HT-29 (cell line): ENCODE results near the gene CACUL1. TPM values are rescaled to one million over a fixed set of nuclear protein-coding genes. Genes with fewer than 3 reads are reported as not detected.

Source experiments
- DNase-seq: peaks from one replicate; pipeline ENCODE4 v3.0.0-alpha.2; 2015; ENCODE audit warnings: low spot score
- total RNA-seq: library from RNA; depleted of rRNA; stranded (reverse); fragments of >200 nt; shearing (Covaris generic); gene quantifications from 2 replicates; pipeline ENCODE4 v1.2.3, GENCODE V29; 2014; rRNA removed

CACUL1 gene
- total RNA-seq, 1 experiment from 2014 or later, result 34.2 TPM

DNA sequence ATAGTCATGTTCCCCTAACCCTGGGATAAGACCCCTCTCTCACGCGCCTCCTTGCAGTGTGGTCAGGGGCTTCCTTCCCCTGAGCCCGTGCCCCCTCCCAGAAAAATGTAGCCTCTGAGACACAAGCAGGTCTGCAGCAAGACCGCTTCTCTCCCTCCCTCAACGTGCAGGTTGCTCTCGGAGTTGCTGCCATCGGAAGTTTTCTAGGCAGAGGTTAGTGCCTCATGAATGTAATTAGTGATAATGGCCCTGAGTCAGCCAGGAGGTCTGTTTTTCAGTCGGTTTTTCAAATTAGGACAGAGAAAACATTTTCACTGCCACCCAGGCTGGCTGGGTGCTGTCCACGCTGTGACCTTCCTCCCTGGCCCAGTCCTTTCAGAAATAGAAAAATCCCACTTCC lies 116.1 kb downstream of the CACUL1 start:
- DNase-seq, result no peak

GRCh38 chr10:118635674-118636402 lies 118.9 kb downstream of the CACUL1 start:
- no peak for DNase-seq

GRCh38 chr10:118633786-118634185 lies 121.0 kb downstream of the CACUL1 start:
- DNase-seq, result no peak

DNA sequence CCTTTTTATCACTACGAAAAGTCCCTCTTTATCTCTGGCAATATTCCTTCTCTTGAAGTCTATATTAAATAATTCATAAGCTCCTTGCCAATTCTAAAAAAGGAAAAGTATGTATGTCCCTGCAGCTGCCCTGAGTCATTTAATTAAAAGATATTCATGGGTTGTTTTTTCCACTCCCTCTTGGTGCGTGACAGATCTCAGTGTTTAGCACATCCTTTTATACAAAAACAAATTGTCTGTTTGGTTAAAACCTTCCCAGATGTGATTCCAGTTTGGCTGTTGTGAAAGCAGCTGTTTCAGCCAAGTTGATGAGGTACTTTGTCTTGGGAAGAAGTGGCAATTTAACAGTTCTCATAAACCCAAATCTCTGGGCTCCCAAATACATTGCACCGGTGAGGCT lies 125.6 kb downstream of the CACUL1 start:
- no peak for DNase-seq

DNA sequence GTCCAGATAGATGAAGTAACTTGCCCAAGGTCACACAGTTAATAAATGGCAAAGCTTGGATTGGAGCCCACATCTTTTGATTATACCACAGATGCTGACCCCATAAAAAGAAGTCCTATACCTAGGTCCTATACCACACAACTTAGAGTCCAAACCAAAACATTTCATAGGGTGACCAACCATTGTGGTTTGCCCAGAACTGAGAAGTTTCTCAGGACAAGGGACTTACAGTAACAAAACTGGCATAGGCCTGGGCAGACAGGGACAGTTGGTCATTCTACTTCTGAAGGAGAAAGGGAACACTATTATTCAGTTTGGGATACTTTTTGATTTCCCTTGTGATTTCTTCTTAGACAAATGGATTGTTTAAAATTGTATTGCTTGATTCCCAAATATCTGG lies 126.4 kb downstream of the CACUL1 start:
- DNase-seq, result no peak

DNA sequence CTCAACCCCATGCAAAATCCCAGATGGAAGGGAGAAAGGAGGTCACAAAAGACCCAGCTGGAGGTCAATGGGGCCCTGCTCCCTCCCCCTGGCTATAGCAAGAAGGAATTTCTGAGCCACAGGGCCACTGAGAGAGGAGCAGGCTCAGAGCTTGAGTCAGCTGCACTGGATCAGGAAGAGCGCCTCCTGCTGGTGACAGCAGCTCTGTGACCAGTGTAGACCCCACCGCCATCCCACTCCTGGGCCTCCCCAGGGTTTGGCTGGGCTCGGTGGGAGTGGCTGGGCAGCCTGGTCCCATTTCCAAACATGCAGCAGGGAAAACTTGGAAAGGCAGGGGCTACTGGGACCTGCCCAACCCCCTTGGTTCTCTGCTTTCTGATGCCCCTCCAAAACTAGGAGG lies 127.8 kb downstream of the CACUL1 start:
- DNase-seq, result no peak

Other genes with a start within 250 kb of the CACUL1 start
- gene PRLHR, start 159.3 kb downstream of the CACUL1 start, total RNA-seq, result not detected in 2 replicates